Osteoblast (primary cell): ENCODE results near the gene HOXA11. TPM values are rescaled to one million over a fixed set of nuclear protein-coding genes. Genes with fewer than 3 reads are reported as not detected.
A peak's percentile ranks its signal among the peaks of the same experiment; 100 is the strongest.

Experiments
- DNase-seq: peaks from one replicate; pipeline ENCODE4 v3.0.0; 2011; ENCODE audit warnings: low spot score, mixed read lengths; ENCODE audit not compliant: insufficient read length; ENCODE audit errors: missing footprints
- H2AFZ ChIP-seq: 2 replicates; pipeline ENCODE4 v1.6.0; 2011; ENCODE audit warnings: mild to moderate bottlenecking, low read length
- H3K27ac ChIP-seq: 2 replicates; pipeline ENCODE4 v1.5.1; 2011; ENCODE audit warnings: mild to moderate bottlenecking, low read depth, low read length, moderate library complexity
- H3K27me3 ChIP-seq: 2 replicates; pipeline ENCODE4 v1.6.0; 2012; ENCODE audit warnings: mild to moderate bottlenecking, control low read depth, inconsistent platforms, low read length, moderate library complexity; ENCODE audit not compliant: insufficient read depth
- H3K36me3 ChIP-seq: 2 replicates; pipeline ENCODE4 v1.5.1; 2011; ENCODE audit warnings: mild to moderate bottlenecking, low read length, control low read depth, moderate library complexity; ENCODE audit not compliant: insufficient read depth
- H3K4me1 ChIP-seq: 2 replicates; pipeline ENCODE4 v1.5.1; 2011; ENCODE audit warnings: mild to moderate bottlenecking, low read length, control low read depth, moderate library complexity; ENCODE audit not compliant: insufficient read depth
- H3K4me2 ChIP-seq: 2 replicates; pipeline ENCODE4 v1.6.0; 2011; ENCODE audit warnings: mild to moderate bottlenecking, low read length; ENCODE audit not compliant: insufficient read depth
- H3K4me3 ChIP-seq: fragments of 200-600 bp; sonication (generic); 3 replicates; pipeline ENCODE4 v1.5.1; 2012; ENCODE audit warnings: mild to moderate bottlenecking, low read length, inconsistent platforms; ENCODE audit not compliant: insufficient read depth
- H3K79me2 ChIP-seq: 2 replicates; pipeline ENCODE4 v1.6.0; 2012; ENCODE audit warnings: mild to moderate bottlenecking, low read length, control low read depth, inconsistent platforms; ENCODE audit not compliant: insufficient read depth
- H3K9me3 ChIP-seq: 2 replicates; pipeline ENCODE4 v1.5.1; 2011; ENCODE audit warnings: low read depth, low read length, control low read depth
- H4K20me1 ChIP-seq: 2 replicates; pipeline ENCODE4 v1.6.0; 2012; ENCODE audit warnings: mild to moderate bottlenecking, low read length, control low read depth; ENCODE audit not compliant: insufficient read depth
- CTCF ChIP-seq: IDR thresholded peaks from 2 replicates; pipeline ENCODE4 v1.5.1; 2011; ENCODE audit warnings: mild to moderate bottlenecking, low read depth, low read length, moderate library complexity; ENCODE audit errors: extremely low read depth
- total RNA-seq: library from RNA; depleted of rRNA; stranded (reverse); fragments of >200 nt; gene quantifications from 2 replicates; pipeline ENCODE4 v1.2.3, GENCODE V29; 2012

The HOXA11 gene
- total RNA-seq, 1 donor = 15.2 TPM

GRCh38 chr7:27202018-27202861 lies 17.2 kb upstream of the HOXA11 start:
- H3K4me1 ChIP-seq = peaks cover 18% of the 10 kb centered on the region
- peaks cover 28% of the 10 kb centered on the region for H3K27me3 ChIP-seq
- H2AFZ ChIP-seq = peak overlapping the region; percentile 62
- H3K27ac ChIP-seq = peak overlapping the region; percentile 36
- H3K9me3 ChIP-seq = no peaks in the 10 kb centered on the region
- peak overlapping the region; percentile 80 for H3K4me3 ChIP-seq
- H3K36me3 ChIP-seq = no peaks in the 10 kb centered on the region
- TF ChIP-seq CTCF = no peak
- H3K4me2 ChIP-seq = peak overlapping the region; percentile 83
- DNase-seq = peak; percentile 75
- peaks cover 9% of the 10 kb centered on the region for H4K20me1 ChIP-seq
- H3K79me2 ChIP-seq = peaks cover 40% of the 10 kb centered on the region

GRCh38 chr7:27201580-27202017 lies 16.6 kb upstream of the HOXA11 start:
- Histone ChIP-seq H2AFZ (peak overlapping the region; percentile 3), H3K27ac (peak overlapping the region; percentile 36)

GRCh38 chr7:27200761-27201579 lies 15.9 kb upstream of the HOXA11 start:
- H3K27ac ChIP-seq = peak overlapping the region; percentile 21
- no peak for TF ChIP-seq CTCF
- H3K79me2 ChIP-seq = peaks cover 52% of the 10 kb centered on the region
- peaks cover 23% of the 10 kb centered on the region for H3K27me3 ChIP-seq
- H3K4me2 ChIP-seq = peak overlapping the region; percentile 83
- no peak for DNase-seq
- no peaks in the 10 kb centered on the region for H3K36me3 ChIP-seq
- no peaks in the 10 kb centered on the region for H3K9me3 ChIP-seq
- peak overlapping the region; percentile 80 for H3K4me3 ChIP-seq
- H2AFZ ChIP-seq = peak overlapping the region; percentile 62
- H4K20me1 ChIP-seq = peaks cover 13% of the 10 kb centered on the region
- H3K4me1 ChIP-seq = peaks cover 23% of the 10 kb centered on the region

More at GRCh38 chr7:27201580-27202017, 16.6 kb upstream of the HOXA11 start:
- no peaks in the 10 kb centered on the region for H3K9me3 ChIP-seq
- H3K27me3 ChIP-seq = peaks cover 28% of the 10 kb centered on the region
- peak; percentile 69 for DNase-seq
- peaks cover 9% of the 10 kb centered on the region for H4K20me1 ChIP-seq
- peaks cover 18% of the 10 kb centered on the region for H3K4me1 ChIP-seq
- TF ChIP-seq CTCF = no peak
- peaks cover 46% of the 10 kb centered on the region for H3K79me2 ChIP-seq
- peak overlapping the region; percentile 83 for H3K4me2 ChIP-seq
- no peaks in the 10 kb centered on the region for H3K36me3 ChIP-seq
- H3K4me3 ChIP-seq = peak overlapping the region; percentile 80
